GM21737 (cell line): ENCODE data around the gene FABP3.

ENCODE experiments used
- ATAC-seq: cut with Tn5 transposase; IDR thresholded peaks from one replicate; pipeline ENCODE4 v1.9.1; 2021; ENCODE audit warnings: mild to moderate bottlenecking, moderate library complexity; ENCODE audit not compliant: unreplicated experiment

Gene FABP3

DNA sequence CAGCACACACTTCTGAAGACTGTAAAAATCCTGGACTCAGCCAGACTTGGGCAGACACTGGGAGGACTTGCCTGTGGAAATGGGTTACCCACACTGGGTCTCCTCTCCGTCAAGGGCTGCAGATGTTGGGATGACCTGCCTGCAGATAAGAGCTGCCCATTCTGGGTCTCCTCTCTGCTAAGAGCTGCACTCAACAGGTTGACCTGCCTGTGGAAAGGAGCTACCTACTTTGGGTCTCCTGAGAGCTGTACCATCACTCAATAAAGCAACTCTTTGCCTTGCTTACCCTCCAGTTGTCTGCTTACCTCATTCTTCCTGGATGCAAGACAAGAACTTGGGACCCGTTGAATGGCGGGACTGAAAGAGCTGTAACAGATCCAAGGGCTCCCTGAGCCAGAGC, 47.9 kb downstream of the FABP3 start:
- no peak for ATAC-seq

DNA sequence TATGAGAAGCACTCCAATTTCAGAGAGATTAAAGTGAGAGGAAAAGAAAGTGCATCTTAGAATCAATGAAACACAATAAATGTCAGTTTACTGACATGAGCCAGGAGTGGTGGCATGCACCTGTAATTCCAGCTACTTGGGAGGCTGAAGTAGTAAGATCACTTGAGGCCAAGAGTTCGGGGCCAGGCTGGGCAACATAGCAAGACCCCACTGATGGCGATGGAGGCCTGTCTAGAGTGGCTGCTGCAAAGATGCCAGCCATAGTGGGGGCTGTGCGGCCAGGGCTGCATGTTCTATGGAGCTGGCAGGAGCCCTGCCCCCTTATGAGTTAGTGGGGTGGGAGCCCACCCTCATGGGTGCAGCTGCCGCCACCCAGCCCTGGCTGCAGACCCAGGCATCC, 48.8 kb downstream of the FABP3 start:
- no peak for ATAC-seq

DNA sequence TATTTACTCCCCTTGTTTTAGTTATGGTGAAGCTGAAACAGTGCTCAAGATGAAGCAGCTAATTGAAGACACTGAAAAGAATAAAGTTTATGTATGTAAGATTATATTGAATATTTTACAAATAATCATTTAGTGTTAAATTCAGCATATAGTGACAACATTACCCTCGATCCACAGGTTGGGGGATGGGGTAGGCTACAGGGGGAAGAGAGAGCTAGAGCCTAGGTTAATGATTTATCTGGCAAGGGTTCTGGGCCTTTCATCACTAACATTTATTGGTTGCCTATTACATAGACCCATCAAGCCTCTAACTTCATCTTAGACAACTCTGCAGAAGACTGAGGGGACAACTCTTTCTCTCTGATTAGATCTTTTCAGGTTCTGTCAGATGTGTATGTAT, 54.7 kb downstream of the FABP3 start:
- no peak for ATAC-seq

DNA sequence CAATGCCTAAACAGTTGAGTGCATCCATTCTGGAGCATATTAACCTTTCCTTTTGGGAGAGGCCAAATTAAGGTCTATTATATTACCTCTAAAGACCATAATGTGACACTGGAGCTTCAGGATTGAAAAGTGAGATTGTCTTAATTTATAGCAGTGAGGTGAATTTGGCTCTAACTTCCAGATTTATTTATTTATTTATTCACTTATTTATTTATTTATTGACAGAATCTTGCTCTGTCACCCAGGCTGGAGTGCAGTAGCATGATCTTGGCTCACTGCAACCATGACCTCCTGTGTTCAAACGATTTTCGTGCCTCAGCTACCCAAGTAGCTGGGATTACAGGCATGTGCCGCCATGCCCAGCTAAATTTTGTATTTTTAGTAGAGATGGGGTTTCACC, 57.0 kb downstream of the FABP3 start:
- ATAC-seq, result no peak
